ENCODE results near the gene USP5. TPM values are rescaled to one million over a fixed set of nuclear protein-coding genes. Genes with fewer than 3 reads are reported as not detected.
"Not testable (repeated sequence)": the region's sequence is repeated elsewhere in the genome, so short reads cannot be mapped to it uniquely, and the experiment has no call there.

Gene USP5
- total RNA-seq, 1 donor from 2014 or later, result 61.6 TPM

DNA sequence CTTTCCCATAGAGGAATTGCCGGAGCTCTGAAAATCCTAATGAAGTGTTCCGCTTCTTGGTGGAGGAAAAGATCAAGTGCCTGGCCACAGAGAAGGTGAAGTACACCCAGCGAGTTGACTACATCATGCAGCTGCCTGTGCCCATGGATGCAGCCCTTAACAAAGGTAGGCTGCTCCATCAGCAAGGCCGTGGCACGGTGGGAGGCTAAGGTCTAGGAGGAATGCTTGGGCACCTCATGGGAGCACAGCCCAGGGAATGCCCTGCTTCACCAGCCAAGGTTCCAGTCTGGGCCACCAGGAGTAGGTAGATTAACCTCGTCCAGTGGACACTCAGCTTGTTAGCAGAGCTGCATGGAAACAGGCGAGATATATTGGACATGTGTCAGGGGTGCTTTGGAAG is 9.0 kb downstream of the USP5 start:
- Histone ChIP-seq H3K4me3 (ENCODE audit: low read length in 3 of 3) (no peak overlapping the region), H3K4me1 (ENCODE audit: control insufficient read depth in 3 of 3, insufficient read depth in 3 of 3, low read length in 3 of 3) (peaks cover under 1 to 5% (median 2%) of the 10 kb centered on the region in 3 donors), H3K36me3 (ENCODE audit: control insufficient read depth in 3 of 3, insufficient read depth in 3 of 3, low read length in 3 of 3) (peaks cover 80 to 88% (median 86%) of the 10 kb centered on the region in 3 donors)

DNA sequence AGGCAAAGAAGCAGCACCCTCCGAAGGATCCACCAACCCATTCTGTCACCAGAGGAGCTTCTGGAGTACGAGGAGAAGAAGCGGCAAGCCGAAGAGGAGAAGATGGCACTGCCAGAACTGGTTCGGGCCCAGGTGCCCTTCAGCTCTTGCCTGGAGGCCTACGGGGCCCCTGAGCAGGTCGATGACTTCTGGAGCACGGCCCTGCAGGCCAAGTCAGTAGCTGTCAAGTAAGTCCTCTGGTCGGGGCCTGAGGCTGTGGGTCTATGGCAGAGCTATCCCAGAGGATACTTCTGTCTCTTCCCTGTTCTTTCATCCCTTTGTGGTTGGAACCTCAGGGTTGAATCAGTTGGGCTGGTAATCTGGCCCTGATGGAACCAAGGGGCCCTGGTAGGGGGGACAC is 9.4 kb downstream of the USP5 start:
- H3K9ac ChIP-seq (ENCODE audit: low read depth in 1 of 3, low read length in 3 of 3), result no peak overlapping the region
- no peak overlapping the region for H3K4me3 ChIP-seq (ENCODE audit: low read length in 3 of 3)
- H3K4me1 ChIP-seq (ENCODE audit: control insufficient read depth in 3 of 3, insufficient read depth in 3 of 3, low read length in 3 of 3), result peaks cover 4 to 5% (median 5%) of the 10 kb centered on the region in 3 donors
- H3K9me3 ChIP-seq (ENCODE audit: control insufficient read depth in 3 of 3, low read length in 3 of 3), result no peaks in the 10 kb centered on the region
- H3K27ac ChIP-seq (ENCODE audit: low read depth, low read length), result no peak overlapping the region
- H3K36me3 ChIP-seq (ENCODE audit: control insufficient read depth in 3 of 3, insufficient read depth in 3 of 3, low read length in 3 of 3), result peaks cover 75 to 86% (median 83%) of the 10 kb centered on the region in 3 donors
- H3K27me3 ChIP-seq (ENCODE audit: control insufficient read depth in 3 of 3, insufficient read depth in 3 of 3, low read length in 3 of 3), result no peaks in the 10 kb centered on the region

More for the DNA sequence above, 9.0 kb downstream of the USP5 start:
- Histone ChIP-seq H3K27ac (ENCODE audit: low read depth, low read length) (no peak overlapping the region), H3K9me3 (ENCODE audit: control insufficient read depth in 3 of 3, low read length in 3 of 3) (no peaks in the 10 kb centered on the region), H3K9ac (ENCODE audit: low read depth in 1 of 3, low read length in 3 of 3) (no peak overlapping the region), H3K27me3 (ENCODE audit: control insufficient read depth in 3 of 3, insufficient read depth in 3 of 3, low read length in 3 of 3) (no peaks in the 10 kb centered on the region)

- no peak overlapping the region for H3K9ac ChIP-seq (ENCODE audit: low read depth in 1 of 3, low read length in 3 of 3)
- H3K9me3 ChIP-seq (ENCODE audit: control insufficient read depth in 3 of 3, low read length in 3 of 3), result no peaks in the 10 kb centered on the region
- H3K4me3 ChIP-seq (ENCODE audit: low read length in 3 of 3), result no peak overlapping the region
- no peak overlapping the region for H3K27ac ChIP-seq (ENCODE audit: low read depth, low read length)
- H3K36me3 ChIP-seq (ENCODE audit: control insufficient read depth in 3 of 3, insufficient read depth in 3 of 3, low read length in 3 of 3), result peaks cover 59 to 72% (median 70%) of the 10 kb centered on the region in 3 donors
- H3K4me1 ChIP-seq (ENCODE audit: control insufficient read depth in 3 of 3, insufficient read depth in 3 of 3, low read length in 3 of 3), result peaks cover 10 to 14% (median 11%) of the 10 kb centered on the region in 3 donors
- no peaks in the 10 kb centered on the region for H3K27me3 ChIP-seq (ENCODE audit: control insufficient read depth in 3 of 3, insufficient read depth in 3 of 3, low read length in 3 of 3)
Measured at GRCh38 chr12:6863033-6863432, 11.1 kb downstream of the USP5 start.

- Histone ChIP-seq H3K36me3 (ENCODE audit: control insufficient read depth in 3 of 3, insufficient read depth in 3 of 3, low read length in 3 of 3) (peaks cover 52 to 69% (median 63%) of the 10 kb centered on the region in 3 donors), H3K9me3 (ENCODE audit: control insufficient read depth in 3 of 3, low read length in 3 of 3) (no peaks in the 10 kb centered on the region), H3K27ac (ENCODE audit: low read depth, low read length) (no peak overlapping the region), H3K4me1 (ENCODE audit: control insufficient read depth in 3 of 3, insufficient read depth in 3 of 3, low read length in 3 of 3) (peaks cover 17 to 21% (median 18%) of the 10 kb centered on the region in 3 donors), H3K27me3 (ENCODE audit: control insufficient read depth in 3 of 3, insufficient read depth in 3 of 3, low read length in 3 of 3) (no peaks in the 10 kb centered on the region), H3K4me3 (ENCODE audit: low read length in 3 of 3) (no peak overlapping the region), H3K9ac (ENCODE audit: low read depth in 1 of 3, low read length in 3 of 3) (no peak overlapping the region)
Measured at GRCh38 chr12:6863586-6864321, 11.8 kb downstream of the USP5 start.

- H3K4me3 ChIP-seq (ENCODE audit: low read length in 3 of 3); H3K9me3 ChIP-seq (ENCODE audit: control insufficient read depth in 3 of 3, low read length in 3 of 3); H3K27ac ChIP-seq (ENCODE audit: low read depth, low read length); H3K27me3 ChIP-seq (ENCODE audit: control insufficient read depth in 3 of 3, insufficient read depth in 3 of 3, low read length in 3 of 3); H3K9ac ChIP-seq (ENCODE audit: low read depth in 1 of 3, low read length in 3 of 3): not testable (repeated sequence)
- H3K4me1 ChIP-seq (ENCODE audit: control insufficient read depth in 3 of 3, insufficient read depth in 3 of 3, low read length in 3 of 3), result peaks cover 29 to 37% (median 32%) of the 10 kb centered on the region in 3 donors
- H3K36me3 ChIP-seq (ENCODE audit: control insufficient read depth in 3 of 3, insufficient read depth in 3 of 3, low read length in 3 of 3), result peaks cover 53 to 70% (median 59%) of the 10 kb centered on the region in 3 donors
Measured at GRCh38 chr12:6865307-6865706, 13.4 kb downstream of the USP5 start.

DNA sequence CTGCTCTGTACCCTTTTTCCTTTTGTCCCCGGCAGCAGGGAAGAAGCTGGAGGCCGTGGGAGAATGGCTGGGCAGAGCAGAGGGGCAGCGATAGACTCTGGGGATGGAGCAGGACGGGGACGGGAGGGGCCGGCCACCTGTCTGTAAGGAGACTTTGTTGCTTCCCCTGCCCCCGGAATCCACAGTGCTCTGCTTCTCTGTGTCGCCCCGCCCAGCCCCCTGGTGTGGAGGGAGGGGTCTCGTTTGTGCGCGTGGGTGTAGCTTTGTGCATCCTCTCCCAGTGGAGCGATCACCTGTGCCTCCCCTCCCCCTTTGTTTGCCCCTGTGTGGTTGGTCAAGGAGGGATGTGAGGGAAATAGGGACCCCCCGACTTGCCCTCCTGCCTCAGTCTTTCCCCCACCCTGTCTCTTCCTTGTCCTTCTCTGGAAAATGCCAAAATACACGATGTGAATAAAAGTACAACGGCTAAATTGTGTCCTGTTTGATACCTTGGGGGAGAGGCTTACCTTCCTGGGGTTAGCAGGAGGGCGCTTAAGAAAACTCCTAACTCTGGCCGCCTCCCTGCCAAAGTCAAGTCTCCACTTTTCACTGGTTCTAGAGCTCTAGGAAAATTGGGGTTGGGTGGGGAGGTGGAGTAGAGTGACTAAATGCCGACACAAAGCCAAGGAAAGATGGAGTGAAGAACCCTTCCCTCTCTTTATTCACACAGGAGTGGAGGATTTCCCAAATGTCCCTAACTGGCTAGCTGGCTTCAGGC is 14.4 kb downstream of the USP5 start:
- Histone ChIP-seq H3K27ac (ENCODE audit: low read depth, low read length) (peak overlapping the region; percentile 98), H3K36me3 (ENCODE audit: control insufficient read depth in 3 of 3, insufficient read depth in 3 of 3, low read length in 3 of 3) (peaks cover 52 to 68% (median 59%) of the 10 kb centered on the region in 3 donors), H3K27me3 (ENCODE audit: control insufficient read depth in 3 of 3, insufficient read depth in 3 of 3, low read length in 3 of 3) (no peaks in the 10 kb centered on the region), H3K4me1 (ENCODE audit: control insufficient read depth in 3 of 3, insufficient read depth in 3 of 3, low read length in 3 of 3) (peaks cover 36 to 47% (median 41%) of the 10 kb centered on the region in 3 donors), H3K9ac (ENCODE audit: low read depth in 1 of 3, low read length in 3 of 3) (peak overlapping the region; percentile 88 to 91 (median 91)), H3K4me3 (ENCODE audit: low read length in 3 of 3) (peak overlapping the region; percentile 78 to 82 (median 79)), H3K9me3 (ENCODE audit: control insufficient read depth in 3 of 3, low read length in 3 of 3) (no peaks in the 10 kb centered on the region)

- Histone ChIP-seq H3K27me3 (ENCODE audit: control insufficient read depth in 3 of 3, insufficient read depth in 3 of 3, low read length in 3 of 3) (no peaks in the 10 kb centered on the region), H3K36me3 (ENCODE audit: control insufficient read depth in 3 of 3, insufficient read depth in 3 of 3, low read length in 3 of 3) (peaks cover 49 to 67% (median 57%) of the 10 kb centered on the region in 3 donors), H3K27ac (ENCODE audit: low read depth, low read length) (peak overlapping the region; percentile 98), H3K9ac (ENCODE audit: low read depth in 1 of 3, low read length in 3 of 3) (peak overlapping the region; percentile 88 to 91 (median 91)), H3K4me3 (ENCODE audit: low read length in 3 of 3) (peak overlapping the region; percentile 78 to 82 (median 79)), H3K4me1 (ENCODE audit: control insufficient read depth in 3 of 3, insufficient read depth in 3 of 3, low read length in 3 of 3) (peaks cover 42 to 53% (median 48%) of the 10 kb centered on the region in 3 donors), H3K9me3 (ENCODE audit: control insufficient read depth in 3 of 3, low read length in 3 of 3) (no peaks in the 10 kb centered on the region)
Measured at GRCh38 chr12:6866920-6867412, 15.0 kb downstream of the USP5 start.

DNA sequence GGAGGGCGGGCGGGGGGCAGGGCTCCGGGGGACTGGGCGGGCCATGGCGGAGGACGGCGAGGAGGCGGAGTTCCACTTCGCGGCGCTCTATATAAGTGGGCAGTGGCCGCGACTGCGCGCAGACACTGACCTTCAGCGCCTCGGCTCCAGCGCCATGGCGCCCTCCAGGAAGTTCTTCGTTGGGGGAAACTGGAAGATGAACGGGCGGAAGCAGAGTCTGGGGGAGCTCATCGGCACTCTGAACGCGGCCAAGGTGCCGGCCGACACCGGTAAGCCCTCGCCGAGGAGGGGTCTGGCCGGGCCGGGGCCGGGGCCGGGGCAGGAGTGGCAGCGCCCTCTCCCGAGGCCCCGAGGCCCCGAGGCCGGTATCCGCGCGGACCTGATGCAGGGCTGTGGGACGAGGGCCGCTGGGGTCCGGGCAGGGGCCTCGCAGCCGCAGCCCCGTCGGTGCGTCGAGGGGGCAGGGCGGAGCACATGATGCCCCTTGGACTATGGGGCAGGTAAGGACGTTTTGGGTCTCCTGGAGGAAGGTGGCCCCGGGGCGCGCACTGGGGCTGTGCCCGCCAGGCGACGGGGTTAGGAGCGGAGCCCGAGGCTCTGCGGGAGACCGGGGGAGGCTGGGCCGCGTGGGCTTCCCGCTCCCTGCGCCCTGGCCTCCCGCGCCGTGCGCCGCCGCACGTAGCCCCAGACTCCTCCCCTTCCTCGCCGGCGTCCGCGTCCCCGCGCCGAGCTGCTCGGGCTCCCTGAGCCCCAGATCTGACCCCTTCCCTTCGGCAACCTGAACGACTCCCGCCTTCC is 15.7 kb downstream of the USP5 start, which contains the start of gene TPI1:
Gene TPI1, plus strand, starts transcription at position 119 of the 798 bp plus-strand sequence. Its CDS starts 36 bp downstream, at position 155.
- Histone ChIP-seq H3K4me3 (ENCODE audit: low read length in 3 of 3) (peak within 1 kb of the TSS; percentile 80 to 94 (median 92)), H3K36me3 (ENCODE audit: control insufficient read depth in 3 of 3, insufficient read depth in 3 of 3, low read length in 3 of 3) (peaks cover 45 to 62% (median 52%) of the 10 kb centered on the region in 3 donors), H3K9ac (ENCODE audit: low read depth in 1 of 3, low read length in 3 of 3) (peak within 1 kb of the TSS; percentile 92 to 98 (median 94)), H3K27ac (ENCODE audit: low read depth, low read length) (peak within 1 kb of the TSS; percentile 98), H3K9me3 (ENCODE audit: control insufficient read depth in 3 of 3, low read length in 3 of 3) (no peaks in the 10 kb centered on the region), H3K4me1 (ENCODE audit: control insufficient read depth in 3 of 3, insufficient read depth in 3 of 3, low read length in 3 of 3) (peaks cover 48 to 58% (median 53%) of the 10 kb centered on the region in 3 donors), H3K27me3 (ENCODE audit: control insufficient read depth in 3 of 3, insufficient read depth in 3 of 3, low read length in 3 of 3) (no peaks in the 10 kb centered on the region)
